ENCODE results near the gene NPM3.

DNA sequence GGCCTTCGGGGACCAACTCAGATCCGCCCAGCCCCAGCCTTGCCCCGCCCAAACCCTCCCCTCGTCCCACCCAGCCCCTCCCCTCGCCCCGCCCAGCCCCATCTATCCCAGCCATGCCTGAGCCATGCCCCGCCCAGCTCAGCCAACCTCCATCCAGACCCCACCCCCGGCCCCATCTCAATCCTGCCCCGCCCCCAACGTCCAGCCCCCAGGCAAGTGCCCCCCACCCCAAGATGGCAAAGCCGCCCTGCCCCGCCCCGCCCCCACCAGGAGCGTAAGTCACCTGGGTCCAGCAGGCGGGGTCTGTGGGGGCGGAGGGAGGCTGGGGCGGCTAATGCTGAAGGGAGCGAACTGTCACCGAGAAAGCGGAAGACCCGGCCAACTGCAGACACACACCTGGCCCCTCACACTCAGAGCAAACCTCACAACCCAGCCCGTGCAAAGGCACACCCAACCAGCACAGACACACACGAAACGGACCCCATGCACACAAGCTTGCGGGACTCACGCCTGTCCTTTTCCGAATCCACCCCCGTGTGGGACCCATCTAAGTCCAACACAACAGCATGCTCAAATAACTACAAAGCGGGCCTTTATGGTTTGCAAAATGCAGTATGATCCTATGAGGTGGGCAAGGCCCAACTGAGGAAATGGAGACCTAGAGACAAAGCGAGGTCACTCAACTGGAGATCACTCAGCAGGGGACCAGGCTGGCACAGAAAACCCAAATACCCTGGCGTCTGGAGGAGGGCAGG, 46.5 kb upstream of the NPM3 start:
- TF ChIP-seq, protein P1, sequence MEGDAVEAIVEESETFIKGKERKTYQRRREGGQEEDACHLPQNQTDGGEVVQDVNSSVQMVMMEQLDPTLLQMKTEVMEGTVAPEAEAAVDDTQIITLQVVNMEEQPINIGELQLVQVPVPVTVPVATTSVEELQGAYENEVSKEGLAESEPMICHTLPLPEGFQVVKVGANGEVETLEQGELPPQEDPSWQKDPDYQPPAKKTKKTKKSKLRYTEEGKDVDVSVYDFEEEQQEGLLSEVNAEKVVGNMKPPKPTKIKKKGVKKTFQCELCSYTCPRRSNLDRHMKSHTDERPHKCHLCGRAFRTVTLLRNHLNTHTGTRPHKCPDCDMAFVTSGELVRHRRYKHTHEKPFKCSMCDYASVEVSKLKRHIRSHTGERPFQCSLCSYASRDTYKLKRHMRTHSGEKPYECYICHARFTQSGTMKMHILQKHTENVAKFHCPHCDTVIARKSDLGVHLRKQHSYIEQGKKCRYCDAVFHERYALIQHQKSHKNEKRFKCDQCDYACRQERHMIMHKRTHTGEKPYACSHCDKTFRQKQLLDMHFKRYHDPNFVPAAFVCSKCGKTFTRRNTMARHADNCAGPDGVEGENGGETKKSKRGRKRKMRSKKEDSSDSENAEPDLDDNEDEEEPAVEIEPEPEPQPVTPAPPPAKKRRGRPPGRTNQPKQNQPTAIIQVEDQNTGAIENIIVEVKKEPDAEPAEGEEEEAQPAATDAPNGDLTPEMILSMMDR (IDR thresholded peaks at IDR 0.05; ENCODE audit: low read depth, low read length, missing input control): no peak
- TF ChIP-seq, protein P2, sequence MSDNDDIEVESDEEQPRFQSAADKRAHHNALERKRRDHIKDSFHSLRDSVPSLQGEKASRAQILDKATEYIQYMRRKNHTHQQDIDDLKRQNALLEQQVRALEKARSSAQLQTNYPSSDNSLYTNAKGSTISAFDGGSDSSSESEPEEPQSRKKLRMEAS (IDR thresholded peaks at IDR 0.05): no peak
- TF ChIP-seq EGR1 (IDR thresholded peaks at IDR 0.05; ENCODE audit: low read depth in 2 of 2): no peak
- TF ChIP-seq, protein P3, sequence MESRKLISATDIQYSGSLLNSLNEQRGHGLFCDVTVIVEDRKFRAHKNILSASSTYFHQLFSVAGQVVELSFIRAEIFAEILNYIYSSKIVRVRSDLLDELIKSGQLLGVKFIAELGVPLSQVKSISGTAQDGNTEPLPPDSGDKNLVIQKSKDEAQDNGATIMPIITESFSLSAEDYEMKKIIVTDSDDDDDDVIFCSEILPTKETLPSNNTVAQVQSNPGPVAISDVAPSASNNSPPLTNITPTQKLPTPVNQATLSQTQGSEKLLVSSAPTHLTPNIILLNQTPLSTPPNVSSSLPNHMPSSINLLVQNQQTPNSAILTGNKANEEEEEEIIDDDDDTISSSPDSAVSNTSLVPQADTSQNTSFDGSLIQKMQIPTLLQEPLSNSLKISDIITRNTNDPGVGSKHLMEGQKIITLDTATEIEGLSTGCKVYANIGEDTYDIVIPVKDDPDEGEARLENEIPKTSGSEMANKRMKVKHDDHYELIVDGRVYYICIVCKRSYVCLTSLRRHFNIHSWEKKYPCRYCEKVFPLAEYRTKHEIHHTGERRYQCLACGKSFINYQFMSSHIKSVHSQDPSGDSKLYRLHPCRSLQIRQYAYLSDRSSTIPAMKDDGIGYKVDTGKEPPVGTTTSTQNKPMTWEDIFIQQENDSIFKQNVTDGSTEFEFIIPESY (IDR thresholded peaks at IDR 0.05): no peak
- TF ChIP-seq RAD21 (IDR thresholded peaks at IDR 0.05): no peak
- TF ChIP-seq, protein P4, sequence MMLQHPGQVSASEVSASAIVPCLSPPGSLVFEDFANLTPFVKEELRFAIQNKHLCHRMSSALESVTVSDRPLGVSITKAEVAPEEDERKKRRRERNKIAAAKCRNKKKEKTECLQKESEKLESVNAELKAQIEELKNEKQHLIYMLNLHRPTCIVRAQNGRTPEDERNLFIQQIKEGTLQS (IDR thresholded peaks at IDR 0.05): no peak
- no peak for TF ChIP-seq RXRA (IDR thresholded peaks at IDR 0.05)
- no peak for TF ChIP-seq FOXA1 (IDR thresholded peaks at IDR 0.05)
- TF ChIP-seq GABPA (IDR thresholded peaks at IDR 0.05 in 1 of 2, conservative IDR thresholded peaks at IDR 0.05 in 1 of 2): no peak
- no peak for TF ChIP-seq TAF1 (conservative IDR thresholded peaks at IDR 0.05)
